ENCODE measurements around the gene IMPA2. TPM values are rescaled to one million over a fixed set of nuclear protein-coding genes. Genes with fewer than 3 reads are reported as not detected.

Gene IMPA2
- total RNA-seq, 4 donors from 2014 or later = 28.5 to 61.7 (median 31.6) TPM

DNA sequence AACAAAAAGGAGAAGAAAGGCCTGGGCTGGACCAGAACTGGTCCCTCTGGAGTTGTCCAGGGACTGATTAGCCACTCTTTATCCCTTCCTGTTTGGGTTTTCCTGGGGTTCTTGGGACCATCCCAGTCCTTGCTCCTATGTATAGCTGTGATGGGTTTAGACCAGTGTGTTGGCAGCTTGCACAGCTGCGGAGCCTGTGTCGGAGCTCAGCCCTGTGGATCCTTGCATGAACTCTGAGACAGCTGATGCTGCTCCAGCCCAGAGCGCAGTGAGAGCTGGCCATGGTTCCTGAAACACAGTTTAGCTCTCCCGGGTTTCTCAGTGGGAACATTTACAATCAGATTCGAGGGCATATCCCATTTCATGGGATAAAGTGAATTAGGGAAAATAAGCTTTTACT is 16.9 kb downstream of the IMPA2 start:
- no peaks in the 10 kb centered on the region for H3K9me3 ChIP-seq
- peak overlapping the region in 1 of 2 donors; percentile 21 for H3K27ac ChIP-seq
- TF ChIP-seq, protein P1, sequence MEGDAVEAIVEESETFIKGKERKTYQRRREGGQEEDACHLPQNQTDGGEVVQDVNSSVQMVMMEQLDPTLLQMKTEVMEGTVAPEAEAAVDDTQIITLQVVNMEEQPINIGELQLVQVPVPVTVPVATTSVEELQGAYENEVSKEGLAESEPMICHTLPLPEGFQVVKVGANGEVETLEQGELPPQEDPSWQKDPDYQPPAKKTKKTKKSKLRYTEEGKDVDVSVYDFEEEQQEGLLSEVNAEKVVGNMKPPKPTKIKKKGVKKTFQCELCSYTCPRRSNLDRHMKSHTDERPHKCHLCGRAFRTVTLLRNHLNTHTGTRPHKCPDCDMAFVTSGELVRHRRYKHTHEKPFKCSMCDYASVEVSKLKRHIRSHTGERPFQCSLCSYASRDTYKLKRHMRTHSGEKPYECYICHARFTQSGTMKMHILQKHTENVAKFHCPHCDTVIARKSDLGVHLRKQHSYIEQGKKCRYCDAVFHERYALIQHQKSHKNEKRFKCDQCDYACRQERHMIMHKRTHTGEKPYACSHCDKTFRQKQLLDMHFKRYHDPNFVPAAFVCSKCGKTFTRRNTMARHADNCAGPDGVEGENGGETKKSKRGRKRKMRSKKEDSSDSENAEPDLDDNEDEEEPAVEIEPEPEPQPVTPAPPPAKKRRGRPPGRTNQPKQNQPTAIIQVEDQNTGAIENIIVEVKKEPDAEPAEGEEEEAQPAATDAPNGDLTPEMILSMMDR (IDR thresholded peaks at IDR 0.05) = no peak
- TF ChIP-seq POLR2A (IDR thresholded peaks at IDR 0.05) = no peak
- H3K36me3 ChIP-seq = no peaks in the 10 kb centered on the region
- H3K27me3 ChIP-seq = no peaks in the 10 kb centered on the region
- H3K4me3 ChIP-seq = no peak overlapping the region
- no peak for DNase-seq
- H3K4me1 ChIP-seq = no peaks in the 10 kb centered on the region
- intact Hi-C loops (cut with DNase I; ENCODE audit: low total_unique reads) = no loop called here

DNA sequence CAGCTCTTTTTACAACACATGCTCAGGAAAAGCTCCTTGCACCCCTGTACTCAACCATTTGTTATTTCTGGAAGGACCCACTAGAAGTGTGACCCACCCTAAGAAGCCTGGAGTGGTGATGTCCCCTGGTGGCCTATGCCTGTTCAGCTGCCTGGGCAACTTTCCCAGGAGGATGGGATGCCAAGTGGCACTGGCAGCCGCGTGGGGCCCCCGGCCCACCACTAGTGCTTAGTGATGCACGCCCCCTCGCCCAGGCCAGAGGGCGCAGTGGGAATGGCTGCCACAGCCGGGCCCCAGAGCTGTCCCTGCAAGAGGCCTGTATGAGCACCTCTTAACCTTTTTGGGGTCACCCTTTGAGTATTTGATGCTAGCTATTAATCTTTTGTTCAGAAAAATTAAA is 18.1 kb downstream of the IMPA2 start:
- Histone ChIP-seq H3K36me3 (no peaks in the 10 kb centered on the region), H3K27me3 (no peaks in the 10 kb centered on the region), H3K27ac (no peak overlapping the region), H3K9me3 (no peaks in the 10 kb centered on the region), H3K4me3 (no peak overlapping the region), H3K4me1 (no peaks in the 10 kb centered on the region)
- TF ChIP-seq, protein P1 (IDR thresholded peaks at IDR 0.05) = no peak
- TF ChIP-seq POLR2A (IDR thresholded peaks at IDR 0.05) = no peak
- DNase-seq = no peak
- intact Hi-C loops (cut with DNase I; ENCODE audit: low total_unique reads) = no loop called here

DNA sequence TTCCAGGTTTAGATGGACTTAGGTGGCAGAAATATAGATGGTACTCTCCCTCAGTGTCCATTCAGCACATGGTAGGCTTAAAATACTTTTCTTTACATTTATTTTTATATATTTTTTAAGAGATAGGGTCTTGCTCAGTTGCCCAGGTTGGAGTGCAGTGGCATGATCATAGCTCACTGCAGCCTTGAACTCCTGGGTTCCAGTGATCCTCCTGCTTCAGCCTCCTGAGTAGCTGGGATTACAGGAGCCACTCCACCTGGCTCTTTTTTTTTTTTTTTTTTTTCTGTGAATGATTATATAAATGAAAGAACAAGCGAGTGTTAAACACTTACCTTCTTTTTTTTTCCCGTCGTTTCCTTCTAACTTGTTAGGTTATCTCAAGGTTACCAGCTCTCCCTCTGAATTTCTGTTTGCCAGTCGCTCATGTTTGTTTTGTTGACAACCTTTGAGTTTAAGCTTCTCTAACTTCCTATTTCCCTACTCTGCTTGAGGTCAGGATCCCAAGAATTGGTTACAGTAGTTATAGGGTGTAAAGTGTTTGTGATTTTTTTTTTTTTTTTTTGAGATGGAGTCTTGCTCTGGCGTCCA is 18.9 kb downstream of the IMPA2 start:
- TF ChIP-seq, protein P1 (IDR thresholded peaks at IDR 0.05) = no peak
- no peak for TF ChIP-seq POLR2A (IDR thresholded peaks at IDR 0.05)

DNA sequence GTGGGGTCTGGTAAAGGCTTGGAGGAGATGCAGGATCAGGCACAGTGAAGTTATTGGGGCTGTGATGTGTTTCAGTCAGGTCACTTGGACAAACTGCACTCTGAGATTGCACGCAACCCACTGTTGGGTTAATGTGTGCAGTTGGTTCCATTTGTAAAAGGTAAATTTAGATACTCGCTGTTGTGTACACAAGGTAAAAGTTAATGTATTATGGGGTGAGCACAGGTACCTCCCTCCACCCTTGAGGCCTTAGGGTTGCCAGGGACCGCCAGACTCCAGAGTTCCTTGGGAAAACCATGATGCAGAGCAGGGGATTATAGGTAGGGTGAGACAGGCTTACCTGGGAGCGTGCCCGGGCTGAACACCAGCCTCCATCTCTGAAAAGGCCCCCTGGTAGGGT is 20.1 kb downstream of the IMPA2 start:
- Histone ChIP-seq H3K4me3 (no peak overlapping the region), H3K27me3 (no peaks in the 10 kb centered on the region), H3K36me3 (no peaks in the 10 kb centered on the region), H3K4me1 (no peaks in the 10 kb centered on the region), H3K9me3 (no peaks in the 10 kb centered on the region), H3K27ac (no peak overlapping the region)
- intact Hi-C loops (cut with DNase I; ENCODE audit: low total_unique reads) = no loop called here
- TF ChIP-seq POLR2A (IDR thresholded peaks at IDR 0.05) = no peak
- TF ChIP-seq, protein P1 (IDR thresholded peaks at IDR 0.05) = no peak
- no peak for DNase-seq

More for the DNA sequence above, 18.9 kb downstream of the IMPA2 start:
- no peak overlapping the region for H3K4me3 ChIP-seq
- no peaks in the 10 kb centered on the region for H3K36me3 ChIP-seq
- no peaks in the 10 kb centered on the region for H3K9me3 ChIP-seq
- DNase-seq = no peak
- intact Hi-C loops (cut with DNase I; ENCODE audit: low total_unique reads) = no loop called here
- H3K27ac ChIP-seq = no peak overlapping the region
- H3K27me3 ChIP-seq = no peaks in the 10 kb centered on the region
- H3K4me1 ChIP-seq = no peaks in the 10 kb centered on the region

DNA sequence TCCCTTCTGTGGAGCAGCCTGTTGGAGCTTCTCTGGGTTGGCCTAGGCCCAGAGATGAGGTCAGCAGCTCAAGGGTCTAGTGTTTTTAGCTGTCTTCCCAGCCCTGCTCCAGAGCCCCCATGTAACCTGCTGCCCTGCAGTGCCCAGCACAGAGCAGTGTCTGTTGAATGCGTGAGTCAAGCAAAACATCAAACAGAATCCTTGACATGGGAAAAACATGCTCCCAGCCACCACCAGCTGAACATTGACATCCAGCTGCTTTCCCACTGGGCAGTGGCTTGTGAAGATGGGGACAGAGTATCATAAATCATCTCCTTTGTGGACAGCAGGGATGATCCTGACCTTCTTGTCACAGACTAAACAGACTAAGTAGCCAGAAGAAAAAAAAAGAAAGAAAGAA is 22.6 kb downstream of the IMPA2 start:
- intact Hi-C loops (cut with DNase I; ENCODE audit: low total_unique reads) = no loop called here
- no peak for DNase-seq
- no peak overlapping the region for H3K4me3 ChIP-seq
- H3K27me3 ChIP-seq = no peaks in the 10 kb centered on the region
- no peak overlapping the region for H3K27ac ChIP-seq
- H3K9me3 ChIP-seq = no peaks in the 10 kb centered on the region
- no peak for TF ChIP-seq POLR2A (IDR thresholded peaks at IDR 0.05)
- TF ChIP-seq, protein P1 (IDR thresholded peaks at IDR 0.05) = no peak
- H3K36me3 ChIP-seq = no peaks in the 10 kb centered on the region
- no peaks in the 10 kb centered on the region for H3K4me1 ChIP-seq

Data from uterus (tissue), 4 donors.